ENCODE data around the gene NMNAT3. TPM values are rescaled to one million over a fixed set of nuclear protein-coding genes. Genes with fewer than 3 reads are reported as not detected.

NMNAT3 gene
- total RNA-seq, 1 donor from 2014 or later: 1.5 TPM

DNA sequence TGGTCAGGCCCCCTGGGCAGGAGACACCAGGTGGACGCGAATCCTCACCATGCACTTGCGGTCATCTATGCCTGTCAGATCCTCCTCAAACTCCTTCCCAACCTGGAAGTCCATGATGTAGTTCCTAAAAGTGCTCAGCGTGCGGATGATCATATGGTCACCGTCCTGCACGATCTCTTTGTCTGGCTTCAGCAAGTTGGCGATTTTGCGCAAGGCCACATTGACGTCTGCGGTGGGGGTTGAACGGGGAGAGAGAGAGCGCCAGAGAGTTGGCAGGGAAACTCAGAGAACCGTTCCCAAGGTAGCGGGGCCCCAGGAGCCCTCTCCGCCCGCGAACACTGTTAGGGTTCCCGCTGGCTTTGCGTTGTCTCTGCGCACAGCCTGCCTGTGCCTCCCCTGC lies 139.0 kb downstream of the NMNAT3 start:
- DNase-seq: no peak

DNA sequence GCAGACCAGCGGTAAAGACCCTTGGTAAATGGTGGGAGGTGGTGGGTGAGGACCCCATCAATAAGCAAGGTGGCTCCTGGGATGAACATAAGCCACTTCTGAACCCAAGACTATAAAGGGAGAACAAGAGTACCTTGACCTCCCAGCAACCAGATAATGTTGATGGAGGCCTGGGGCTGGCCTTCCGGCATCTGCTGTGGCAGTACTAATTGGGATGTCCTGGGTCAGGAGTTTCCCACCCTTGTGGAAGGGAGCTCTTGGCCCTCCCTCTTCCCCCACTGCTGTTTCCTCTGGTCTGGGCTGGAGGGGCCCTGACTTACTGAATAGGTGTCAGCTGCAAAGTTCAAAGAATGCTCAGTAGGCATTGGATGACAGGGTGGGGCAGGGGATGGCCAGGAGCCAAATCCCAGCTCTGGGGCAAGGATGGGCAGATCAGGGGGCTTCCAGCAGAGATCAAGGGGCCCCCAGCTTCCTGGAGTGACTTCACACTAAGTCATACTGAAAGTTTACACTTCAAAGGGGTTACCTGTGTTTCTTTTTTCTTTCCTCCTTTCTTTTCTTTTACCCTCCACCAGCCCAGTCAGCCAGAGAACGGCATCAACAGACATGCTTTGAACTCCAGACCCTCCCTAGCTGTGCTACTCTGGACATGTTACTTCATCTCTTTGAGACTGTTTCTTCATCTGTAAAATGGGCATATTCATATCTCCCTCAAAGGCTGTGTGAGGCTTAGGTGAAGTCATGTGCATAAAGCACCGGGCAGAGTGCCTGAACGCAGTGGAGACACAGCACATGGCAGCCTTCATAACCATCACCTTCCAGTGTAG lies 139.8 kb downstream of the NMNAT3 start:
- no peak for DNase-seq

DNA sequence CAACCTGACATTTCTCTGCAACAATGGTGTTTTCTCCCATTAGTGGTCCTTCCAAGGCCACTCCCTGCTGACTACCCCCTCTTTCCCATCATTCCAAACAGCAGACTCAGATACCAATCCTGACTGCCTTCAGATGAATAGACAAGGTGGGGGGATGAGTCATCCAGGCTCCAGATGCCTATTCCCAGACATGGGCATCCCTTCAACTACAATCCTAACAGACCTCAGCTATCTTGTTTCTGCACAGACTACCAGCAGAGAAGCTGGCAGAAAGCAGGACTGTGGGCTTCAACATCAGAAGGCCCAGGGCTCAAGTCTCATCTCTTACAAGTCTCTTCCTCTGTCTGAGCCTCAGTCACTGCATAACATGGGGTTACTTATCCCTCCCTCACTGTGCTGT lies 140.4 kb downstream of the NMNAT3 start:
- DNase-seq: no peak

DNA sequence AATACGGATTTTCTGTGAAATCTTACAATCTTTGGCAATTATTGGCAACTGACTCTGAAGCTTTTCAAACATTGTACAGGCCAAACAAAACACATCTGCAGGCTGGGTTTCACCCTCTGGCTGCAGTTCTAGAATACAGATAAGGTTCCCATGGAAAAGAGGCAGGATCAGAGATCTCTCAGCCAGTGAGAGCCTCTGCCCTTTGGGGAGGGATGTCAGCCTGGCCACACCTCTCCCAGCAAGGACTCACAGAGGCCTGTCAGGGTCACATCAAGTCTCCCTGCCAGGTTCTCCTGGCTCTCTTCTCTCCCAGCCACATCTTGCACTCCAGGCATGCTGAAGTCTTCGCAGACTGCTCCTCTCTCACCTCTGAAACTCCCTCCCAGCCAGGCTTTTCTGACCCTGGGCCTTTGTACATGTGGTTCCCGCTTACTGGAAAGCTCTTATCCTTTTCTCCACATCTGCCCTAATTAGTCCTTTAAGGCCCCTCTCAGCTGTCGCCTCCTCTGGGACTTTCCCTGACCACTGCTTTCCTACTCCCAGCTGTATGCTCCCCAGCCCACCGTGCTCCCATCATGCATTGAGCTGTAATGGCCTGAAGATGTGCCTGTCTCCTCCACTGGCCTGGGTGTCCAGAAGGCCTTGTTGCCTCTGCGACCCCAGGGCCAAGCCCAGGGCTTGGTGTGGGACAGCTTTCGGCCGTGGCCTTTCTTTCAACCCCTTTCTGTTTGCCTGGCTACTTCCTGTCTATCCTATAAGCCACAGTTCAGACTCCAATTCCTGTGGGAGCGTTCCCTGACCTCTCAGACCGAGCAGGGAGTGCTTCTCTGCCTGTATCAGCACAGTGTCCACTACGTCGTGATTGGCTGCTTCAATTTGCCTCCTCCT lies 142.5 kb downstream of the NMNAT3 start:
- DNase-seq: no peak

DNA sequence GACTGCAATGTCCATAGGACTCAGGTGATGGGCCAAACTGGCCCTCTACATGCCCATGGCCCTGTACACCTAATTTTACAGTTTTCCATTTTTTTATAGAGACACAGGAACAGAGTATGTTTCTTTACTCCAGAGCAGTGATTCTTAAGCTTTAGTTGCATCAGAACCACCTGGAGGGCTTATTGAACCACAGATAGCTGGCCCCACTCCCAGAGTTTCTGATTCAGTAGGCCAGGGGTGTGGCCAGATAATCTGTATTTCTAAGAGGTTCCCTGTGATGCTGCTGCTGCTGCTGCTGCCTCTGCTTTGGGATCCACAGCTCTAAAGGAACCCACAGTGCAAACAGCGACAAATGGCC lies 143.3 kb downstream of the NMNAT3 start:
- no peak for DNase-seq

DNA sequence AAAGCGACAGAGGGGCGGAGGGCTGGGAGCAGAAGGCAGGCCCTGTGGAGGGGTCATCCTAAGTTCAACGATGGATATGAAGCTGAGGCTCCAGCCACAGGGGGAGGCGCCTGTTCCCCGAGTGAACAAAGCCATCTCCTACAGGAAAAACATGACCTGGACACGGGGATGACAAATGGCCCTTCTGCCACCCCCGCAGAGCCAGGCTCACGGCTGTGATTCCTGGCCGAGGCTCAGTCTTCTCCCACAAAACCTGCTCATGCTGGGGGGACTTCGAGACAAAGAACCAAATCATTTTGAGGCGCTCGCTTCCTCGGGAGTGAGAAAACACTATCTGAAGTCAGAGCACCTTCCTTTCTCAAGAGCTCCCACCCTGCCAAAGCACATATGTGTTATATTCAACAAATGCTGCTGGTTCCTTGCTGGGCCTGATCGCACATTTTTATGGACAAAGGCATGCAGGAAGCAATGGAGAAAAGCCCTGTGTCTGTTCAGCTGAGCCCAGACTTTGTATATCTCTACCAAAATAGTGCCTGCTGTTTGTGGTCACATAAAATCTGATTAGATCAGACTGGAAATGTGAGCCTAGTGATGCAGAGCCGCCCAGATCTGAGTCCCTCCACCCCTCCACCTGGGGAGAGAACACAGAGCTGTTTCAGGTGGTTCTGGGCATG lies 143.9 kb downstream of the NMNAT3 start:
- no peak for DNase-seq

DNA sequence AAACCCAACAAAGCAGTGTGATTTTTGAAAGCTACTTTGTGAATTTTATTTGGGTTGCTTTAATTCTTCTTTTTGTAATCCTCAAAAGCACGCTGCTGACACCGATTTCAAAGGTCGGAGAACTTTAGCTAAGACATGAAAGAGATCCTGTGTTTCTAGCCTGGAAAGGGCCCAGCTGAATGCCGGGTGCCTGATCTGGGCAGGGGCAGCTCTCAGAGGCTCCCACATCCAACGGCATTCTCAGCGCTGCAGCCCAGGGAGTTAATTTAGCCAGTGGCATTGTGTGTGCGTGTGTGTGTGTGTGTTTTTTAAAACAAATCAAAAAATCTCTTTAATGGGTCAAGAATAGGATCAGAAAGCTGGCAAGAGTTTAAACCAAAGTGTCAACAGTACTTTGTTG lies 144.8 kb downstream of the NMNAT3 start:
- DNase-seq: no peak

DNA sequence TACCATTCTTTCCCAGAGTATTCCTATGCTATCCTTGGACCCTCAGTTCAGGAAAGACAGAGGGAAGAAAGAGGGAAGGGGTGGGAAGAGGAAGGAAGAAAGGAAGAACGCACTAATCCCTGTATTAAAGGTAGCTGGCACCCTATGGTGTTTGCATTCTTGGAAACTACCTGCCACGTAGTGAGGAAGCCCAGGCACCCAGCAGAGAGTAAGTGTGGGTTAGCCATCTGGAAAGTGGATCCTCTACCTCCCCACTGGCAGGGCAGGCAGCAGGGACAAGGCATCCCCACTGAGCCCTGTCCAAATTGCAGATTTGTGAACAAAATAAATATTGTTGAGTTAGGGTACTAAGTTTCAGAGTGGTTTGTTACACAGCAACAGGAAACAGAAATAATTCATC lies 147.1 kb downstream of the NMNAT3 start:
- DNase-seq: no peak

DNA sequence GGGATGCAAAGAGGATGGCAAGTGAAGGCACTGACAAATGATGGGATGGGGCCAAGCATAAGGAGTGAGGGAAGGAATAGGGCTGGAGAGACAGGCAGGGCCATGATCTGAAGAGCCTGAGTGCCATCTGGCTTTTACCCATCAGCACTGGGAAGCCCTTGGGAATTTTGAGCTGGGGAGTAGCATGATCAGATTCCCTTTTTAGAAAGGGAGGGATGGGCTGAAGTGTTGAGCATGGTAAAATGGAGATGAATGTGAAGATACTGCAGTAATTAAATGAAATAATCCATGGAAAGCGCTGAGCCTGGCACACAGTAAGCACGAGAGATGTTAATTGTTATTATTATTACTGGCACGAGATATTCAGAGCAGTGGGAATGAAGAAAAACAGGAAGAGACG lies 148.1 kb downstream of the NMNAT3 start:
- DNase-seq: no peak

DNA sequence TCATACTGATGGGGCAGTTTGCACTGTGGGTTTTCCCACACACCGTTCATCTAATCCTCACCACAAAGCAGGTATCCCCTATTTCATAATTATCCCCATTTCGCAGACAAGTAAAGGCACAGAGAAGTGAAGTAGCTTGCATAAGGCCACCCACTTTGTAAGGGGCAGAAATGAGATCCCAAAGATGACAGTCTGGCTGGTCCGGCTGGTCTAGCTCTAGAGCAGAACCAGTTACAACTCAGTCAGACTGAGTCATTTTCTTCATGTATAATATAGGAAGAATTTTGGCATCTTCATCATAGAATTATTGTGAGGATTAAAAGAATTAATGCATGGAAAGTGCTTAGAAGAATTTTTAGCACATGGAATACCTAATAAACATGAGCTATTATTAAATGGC lies 148.8 kb downstream of the NMNAT3 start:
- DNase-seq: no peak

DNA sequence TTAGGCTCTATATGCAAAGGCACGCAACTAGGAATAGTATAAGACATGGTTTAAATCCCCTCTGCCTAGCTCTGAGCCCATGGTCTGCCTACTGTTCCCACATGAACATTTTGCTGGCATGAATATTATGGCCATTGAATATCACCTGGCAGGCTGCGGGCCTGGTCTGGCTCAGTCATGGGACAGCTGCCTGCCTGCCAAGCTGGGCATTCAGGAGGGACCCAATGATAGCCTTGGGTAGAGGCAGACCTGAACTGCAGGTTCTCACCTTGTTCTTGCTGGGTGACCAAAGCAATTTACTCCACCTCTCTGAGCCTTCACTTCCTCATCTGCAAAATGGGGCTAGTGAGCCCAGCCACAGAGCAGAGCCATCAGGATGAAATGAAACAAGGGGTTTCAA lies 149.5 kb downstream of the NMNAT3 start:
- DNase-seq: no peak

DNA sequence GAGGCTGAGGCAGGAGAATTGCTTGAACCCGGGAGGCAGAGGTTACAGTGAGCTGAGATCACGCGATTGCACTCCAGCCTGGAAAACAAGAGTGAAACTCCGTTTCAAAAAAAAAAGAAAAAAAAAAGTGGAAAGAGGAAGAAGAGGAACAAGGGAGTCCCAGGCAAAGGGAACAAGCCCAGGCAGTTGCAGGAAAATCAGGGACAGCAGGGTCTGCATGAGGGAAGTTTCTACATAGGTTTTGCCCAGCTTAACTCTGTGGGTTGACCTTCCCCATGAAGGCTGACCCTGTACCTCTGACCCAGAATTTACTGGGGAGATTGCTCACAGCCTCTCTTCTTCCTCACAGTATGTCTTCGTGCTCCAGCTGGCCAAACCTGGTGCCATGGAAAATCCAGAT lies 150.5 kb downstream of the NMNAT3 start:
- no peak for DNase-seq

DNA sequence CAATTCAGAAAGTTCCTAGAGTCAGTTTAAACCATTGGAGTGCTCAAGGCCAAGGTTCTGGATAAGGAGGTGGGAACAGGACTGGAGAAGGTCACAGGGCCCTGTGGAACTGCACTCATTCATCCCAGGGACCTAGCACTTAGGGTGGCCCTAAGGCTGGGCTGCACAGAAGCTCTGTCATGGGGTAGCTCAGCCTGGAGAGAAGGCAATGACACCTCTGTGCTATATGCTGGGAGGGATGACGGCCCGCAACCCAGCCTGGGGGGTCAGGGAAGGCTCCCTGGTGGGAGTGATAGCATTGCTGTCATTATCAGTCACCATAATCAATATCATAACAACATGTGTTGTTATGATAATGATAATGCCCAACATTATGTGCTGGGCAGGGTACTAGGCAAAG lies 151.6 kb downstream of the NMNAT3 start:
- DNase-seq: no peak

DNA sequence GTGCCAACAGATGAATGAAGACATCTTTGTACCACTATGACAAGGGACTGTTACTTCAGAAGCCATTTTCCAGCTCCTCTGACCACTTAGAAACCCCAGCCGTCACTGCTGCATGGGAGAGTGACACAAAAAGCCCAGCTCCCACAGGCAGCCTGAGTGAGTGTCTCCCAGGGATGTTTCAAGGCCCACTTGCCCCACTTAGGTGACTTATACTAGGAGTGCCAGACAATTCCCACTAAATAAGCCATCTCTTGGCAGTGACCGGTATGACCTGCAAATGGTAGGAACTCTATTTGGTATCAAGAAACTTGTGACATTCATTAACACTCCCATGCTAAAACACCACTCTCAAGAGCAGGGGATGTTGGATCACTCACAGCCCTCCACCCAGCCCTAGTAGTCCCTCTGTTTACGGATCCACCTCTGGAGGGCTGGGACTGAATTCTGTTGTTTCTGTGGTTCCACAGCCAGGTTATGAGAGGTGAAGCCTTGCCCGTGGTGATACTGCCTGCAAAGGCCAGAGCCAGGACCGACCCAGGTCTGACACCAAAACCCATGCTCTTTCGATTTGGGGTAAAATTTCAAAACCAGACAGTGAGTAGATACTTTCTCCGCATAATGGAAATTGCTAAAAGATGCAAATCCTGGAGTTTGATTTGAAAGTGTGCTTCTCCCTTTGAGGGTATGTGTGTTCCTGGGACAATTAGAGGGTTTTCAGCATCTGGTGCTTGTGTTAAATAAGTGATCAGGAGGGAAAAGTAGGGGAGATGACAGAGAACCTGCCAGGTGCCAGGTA lies 152.7 kb downstream of the NMNAT3 start:
- DNase-seq: no peak

DNA sequence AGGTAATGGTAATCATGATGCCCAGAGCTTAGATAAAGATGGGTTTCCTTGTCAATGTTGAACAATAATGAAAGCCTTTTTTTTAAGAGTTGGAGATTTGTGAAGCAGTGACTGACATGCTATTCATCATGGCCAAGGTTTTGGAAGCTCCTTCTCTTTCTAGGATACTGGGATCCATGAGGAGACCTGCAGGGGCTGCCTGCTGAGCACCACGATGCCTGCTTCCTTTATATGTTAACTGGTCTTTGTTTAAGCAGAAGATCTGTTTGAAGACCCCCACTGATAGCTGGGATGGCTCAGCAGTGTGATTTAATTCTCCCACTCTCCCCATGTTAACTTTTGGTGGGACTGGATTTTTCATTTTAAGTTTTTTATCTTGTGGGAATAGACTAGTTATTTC lies 154.1 kb downstream of the NMNAT3 start:
- DNase-seq: no peak

DNA sequence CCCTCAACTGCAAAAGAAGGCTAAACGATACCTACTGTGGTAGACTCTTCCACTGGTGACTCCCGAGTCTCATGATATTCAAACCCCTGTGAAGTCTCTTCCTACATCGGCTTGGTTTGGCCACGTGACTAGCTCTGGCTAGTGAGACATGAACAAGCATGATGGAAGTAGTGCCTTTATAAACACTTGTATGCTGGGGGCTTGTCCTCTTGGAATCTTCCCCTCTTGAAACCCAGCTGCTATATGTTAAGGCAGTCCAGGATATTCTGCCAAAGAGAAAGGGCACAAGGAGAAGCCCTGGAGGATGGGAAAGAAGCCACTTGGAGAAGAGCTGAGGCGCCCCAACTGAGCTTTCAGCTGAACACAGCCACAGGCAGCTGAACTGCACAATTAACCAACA lies 154.6 kb downstream of the NMNAT3 start:
- no peak for DNase-seq

DNA sequence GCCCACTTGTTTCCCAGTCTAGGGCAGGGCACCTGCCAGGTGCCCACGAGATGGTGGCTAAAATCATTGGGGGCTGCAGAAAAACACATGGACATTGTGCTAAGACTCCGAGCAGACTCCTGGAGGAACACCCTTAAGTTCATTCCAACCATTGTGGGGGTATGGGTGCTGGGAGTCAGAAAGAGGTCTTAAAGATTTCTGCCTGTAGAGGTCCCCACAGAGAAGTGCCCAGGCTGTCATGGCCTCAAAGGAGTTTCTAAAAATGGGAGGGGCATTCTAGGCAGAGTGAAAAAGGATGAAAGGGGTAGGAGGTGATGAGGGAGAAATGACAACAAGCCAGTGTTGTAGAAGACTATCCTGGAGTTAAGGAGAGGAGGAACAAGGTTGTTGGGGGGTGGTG lies 155.4 kb downstream of the NMNAT3 start:
- DNase-seq: no peak

DNA sequence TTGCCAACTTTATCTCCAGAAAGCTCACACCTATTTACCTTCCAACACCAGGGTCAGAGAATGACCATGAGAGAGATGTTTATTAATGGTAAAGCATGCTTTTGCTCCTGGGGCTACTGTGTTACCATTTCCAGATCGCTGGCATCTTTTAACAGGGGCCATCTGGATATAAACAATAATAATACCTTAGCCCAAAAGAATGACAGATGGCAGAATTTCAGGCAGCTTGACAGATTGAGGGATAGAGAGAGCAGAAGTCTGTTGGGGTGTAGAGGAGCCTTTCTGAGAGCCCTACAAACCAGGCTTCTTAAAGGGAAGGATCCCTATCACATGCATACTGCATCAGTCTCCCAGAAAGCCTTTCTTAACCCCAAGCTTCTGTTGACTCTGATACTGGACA lies 156.0 kb downstream of the NMNAT3 start:
- DNase-seq: no peak

DNA sequence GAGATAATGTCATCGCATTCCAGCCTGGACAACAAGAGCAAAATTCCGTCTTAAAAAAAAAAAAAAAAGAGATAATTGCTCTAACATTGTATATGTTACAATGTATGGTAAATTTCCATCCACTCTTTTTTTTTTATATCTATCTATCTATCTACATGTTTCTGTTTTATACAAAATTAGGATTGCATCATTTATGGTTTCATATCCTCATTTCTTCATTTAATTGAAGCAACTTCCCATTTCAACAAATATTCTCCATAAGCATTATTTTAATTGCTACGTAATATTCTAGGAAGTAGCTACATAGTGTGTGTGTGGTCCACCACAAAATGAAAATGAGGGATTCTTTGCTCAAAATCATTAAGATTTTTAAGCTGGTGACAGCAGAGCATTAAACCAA lies 156.6 kb downstream of the NMNAT3 start:
- DNase-seq: no peak

DNA sequence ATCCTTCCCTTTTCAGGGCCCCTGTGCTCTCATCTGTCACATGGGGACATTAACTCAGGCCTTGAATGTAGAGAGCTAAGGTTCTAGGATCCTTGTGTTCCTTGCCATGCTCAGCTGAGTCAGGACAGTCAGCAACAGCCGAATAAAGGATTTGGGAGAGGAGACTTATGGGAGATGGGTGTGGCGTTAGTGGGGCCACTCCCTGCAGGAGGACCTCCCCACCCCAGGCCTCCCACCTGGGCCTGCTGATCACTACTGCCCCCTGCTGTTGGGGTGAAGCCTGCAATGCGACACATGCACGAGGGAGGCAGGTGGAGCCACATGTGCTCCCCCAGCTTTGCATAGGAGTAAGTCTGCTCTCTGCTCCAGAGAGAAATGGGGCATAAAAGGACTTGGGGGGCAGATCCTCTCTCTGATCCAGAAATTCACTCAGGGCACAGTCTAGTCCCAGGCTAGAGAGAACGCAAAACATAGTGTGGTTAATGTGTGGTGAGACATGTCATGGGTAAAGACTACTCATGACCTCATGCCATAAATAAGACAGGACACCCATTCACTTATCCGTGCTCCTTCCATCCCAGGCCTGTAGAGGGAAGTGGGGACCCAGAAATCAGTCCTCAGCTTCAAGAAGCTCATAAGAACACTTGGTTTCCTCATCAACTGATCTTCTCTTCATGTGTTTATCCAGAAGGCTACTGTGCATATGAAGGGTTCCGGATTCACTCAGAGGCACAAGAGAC lies 157.6 kb downstream of the NMNAT3 start:
- DNase-seq: no peak

DNA sequence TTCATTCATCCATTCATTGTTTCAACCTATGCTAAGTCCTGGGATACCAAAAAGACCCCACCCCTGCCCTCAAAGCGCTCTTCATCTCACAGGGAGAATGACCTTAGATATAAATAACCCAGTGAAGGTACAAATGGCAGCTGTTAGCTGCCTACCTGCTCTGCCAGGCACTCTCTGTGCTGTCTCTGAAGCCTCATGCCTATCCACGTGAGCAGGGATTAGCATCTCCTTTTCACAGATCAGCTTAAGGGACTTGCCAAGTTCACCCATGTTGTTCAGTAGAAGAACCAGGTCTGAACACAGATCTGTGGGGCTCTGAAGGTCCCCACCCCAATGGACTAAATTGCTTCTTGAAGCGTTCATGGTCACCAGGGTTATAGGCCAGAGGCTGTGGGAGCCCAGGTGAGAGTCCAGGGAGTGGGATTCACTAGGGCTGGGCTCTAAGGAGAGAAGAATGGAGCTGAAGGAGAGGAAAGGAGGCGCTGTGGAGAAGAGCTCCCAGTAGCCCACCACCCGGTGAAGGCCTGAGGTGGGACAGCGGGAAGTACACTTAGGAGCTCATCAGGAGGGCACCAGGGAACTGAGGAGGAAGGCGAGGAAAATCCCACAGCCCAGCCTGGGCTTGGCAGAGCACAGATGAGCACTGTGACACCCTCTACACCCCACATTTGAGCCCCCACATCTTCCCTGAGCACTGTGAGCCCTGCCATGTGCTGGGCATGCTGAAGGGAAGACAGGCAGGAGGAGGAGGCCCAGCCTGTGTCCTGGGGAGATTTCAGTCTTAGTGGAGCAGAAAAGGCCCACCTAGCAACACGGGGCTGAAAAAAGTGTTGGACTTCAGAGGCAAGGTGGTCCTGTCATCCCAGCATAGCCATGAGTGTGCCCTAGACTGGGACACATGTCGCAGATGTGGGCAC lies 158.6 kb downstream of the NMNAT3 start:
- DNase-seq: no peak
